CD14-positive monocyte (primary cell): ENCODE data around the gene IZUMO1R. TPM values are rescaled to one million over a fixed set of nuclear protein-coding genes. Genes with fewer than 3 reads are reported as not detected.

Source experiments
- DNase-seq, 3 donors: peaks; one replicate each; pipeline ENCODE4 v3.0.0-alpha.2; 2011 to 2022
- H2AFZ ChIP-seq: 2 replicates; pipeline ENCODE4 v1.6.0; 2012; ENCODE audit warnings: mild to moderate bottlenecking, low read depth, low read length, inconsistent platforms; ENCODE audit not compliant: insufficient read depth, poor library complexity, severe bottlenecking
- H3K27ac ChIP-seq, 2 donors: 1 replicate in 1 of 2; 2 replicates in 1 of 2; pipeline ENCODE4 v1.5.1; 2012 to 2013; ENCODE audit warnings: low read length in 2 of 2, control low read depth in 1 of 2, inconsistent platforms in 1 of 2, low read depth in 1 of 2, mild to moderate bottlenecking in 1 of 2
- H3K27me3 ChIP-seq, 2 donors: one replicate each; pipeline versions ENCODE4 v1.6.0 to v1.6.1; 2011 to 2013; ENCODE audit warnings: low read length in 2 of 2; ENCODE audit not compliant: control insufficient read depth in 2 of 2, insufficient read depth in 2 of 2
- H3K36me3 ChIP-seq, 2 donors: replicated peaks in 1 of 2; 1 replicate in 1 of 2; 2 replicates in 1 of 2; pipeline versions ENCODE4 v1.5.1 to v1.6.1; 2012 to 2013; ENCODE audit warnings: low read length in 2 of 2, control low read depth in 1 of 2, inconsistent platforms in 1 of 2, mild to moderate bottlenecking in 1 of 2; ENCODE audit not compliant: insufficient read depth in 2 of 2, control insufficient read depth in 1 of 2
- H3K4me1 ChIP-seq, 2 donors: 1 replicate in 1 of 2; 2 replicates in 1 of 2; pipeline versions ENCODE4 v1.5.1 to v1.6.1; 2012 to 2013; ENCODE audit warnings: low read length in 2 of 2, control low read depth in 1 of 2, inconsistent platforms in 1 of 2, mild to moderate bottlenecking in 1 of 2, moderate library complexity in 1 of 2; ENCODE audit not compliant: insufficient read depth in 2 of 2, control insufficient read depth in 1 of 2
- H3K4me2 ChIP-seq: replicated peaks from 2 replicates; pipeline ENCODE3; 2012; ENCODE audit warnings: low read length, moderate library complexity, mild to moderate bottlenecking; ENCODE audit not compliant: poor library complexity, severe bottlenecking; ENCODE audit errors: extremely low read depth
- H3K4me3 ChIP-seq, 3 experiments: fragments of 200-600 bp in 1 of 3; sonication (generic) in 1 of 3; replicated peaks in 1 of 3; 1 replicate in 2 of 3; 2 replicates in 1 of 3; pipeline ENCODE4 v1.5.1; 2011 to 2013; ENCODE audit warnings: low read length in 3 of 3, mild to moderate bottlenecking in 3 of 3, control low read depth in 2 of 3, low read depth in 2 of 3, inconsistent platforms in 1 of 3, moderate library complexity in 1 of 3
- H3K79me2 ChIP-seq: 2 replicates; pipeline ENCODE4 v1.6.0; 2012; ENCODE audit warnings: mild to moderate bottlenecking, control low read depth, inconsistent platforms, low read length, moderate library complexity; ENCODE audit not compliant: insufficient read depth
- H3K9ac ChIP-seq: 2 replicates; pipeline ENCODE4 v1.6.0; 2017; ENCODE audit warnings: low read length, mild to moderate bottlenecking; ENCODE audit not compliant: insufficient read depth, poor library complexity, severe bottlenecking
- H3K9me3 ChIP-seq, 2 donors: replicated peaks in 1 of 2; 1 replicate in 1 of 2; 2 replicates in 1 of 2; pipeline versions ENCODE4 v1.5.1 to v1.6.1; 2012 to 2013; ENCODE audit warnings: low read length in 2 of 2, control low read depth in 1 of 2; ENCODE audit not compliant: control insufficient read depth in 1 of 2, insufficient read depth in 1 of 2
- H4K20me1 ChIP-seq: 2 replicates; pipeline ENCODE4 v1.6.0; 2012; ENCODE audit warnings: mild to moderate bottlenecking, low read length, control low read depth, moderate library complexity; ENCODE audit not compliant: insufficient read depth
- H3K27ac Mint-ChIP-seq, 7 donors: one replicate each; pipeline ENCODE4 v1.8.0; 2020; ENCODE audit warnings: mild to moderate bottlenecking in 7 of 7, mixed read lengths in 7 of 7, moderate library complexity in 6 of 7, inconsistent platforms in 2 of 7
- H3K27me3 Mint-ChIP-seq, 3 donors: one replicate each; pipeline ENCODE4 v1.8.0; 2021 to 2022; ENCODE audit warnings: low read depth in 3 of 3, mild to moderate bottlenecking in 3 of 3, mixed read lengths in 3 of 3, moderate library complexity in 3 of 3, inconsistent platforms in 1 of 3
- H3K36me3 Mint-ChIP-seq, 2 donors: one replicate each; pipeline ENCODE4 v1.8.0; 2020; ENCODE audit warnings: mixed read lengths in 2 of 2, inconsistent platforms in 1 of 2, mild to moderate bottlenecking in 1 of 2
- H3K4me1 Mint-ChIP-seq: one replicate; pipeline ENCODE4 v1.8.0; 2020; ENCODE audit warnings: mild to moderate bottlenecking, mixed read lengths
- H3K4me3 Mint-ChIP-seq, 2 donors: one replicate each; pipeline ENCODE4 v1.8.0; 2020; ENCODE audit warnings: mild to moderate bottlenecking in 2 of 2, mixed read lengths in 2 of 2, moderate library complexity in 1 of 2
- H3K9me3 Mint-ChIP-seq, 7 donors: one replicate each; pipeline ENCODE4 v1.8.0; 2020 to 2022; ENCODE audit warnings: mixed read lengths in 7 of 7, mild to moderate bottlenecking in 6 of 7, moderate library complexity in 6 of 7, inconsistent platforms in 2 of 7
- WGBS: methylation state at CpG from one replicate; pipeline ENCODE4 v1.1.5; 2013; ENCODE audit warnings: missing lambda C conversion rate; ENCODE audit not compliant: insufficient coverage; 5-methylcytosine and 5-hydroxymethylcytosine counted together
- intact Hi-C, 2 donors: fragments of 100-400 bp; cut with micrococcal nuclease; formaldehyde crosslinking; loops; one replicate each; pipeline versions ENCODE4 v1.15.0 to v1.15.1; 2023
- polyA plus RNA-seq, 3 donors: library from polyadenylated mRNA; depleted of rRNA in 1 of 3; unstranded in 2 of 3; stranded (reverse) in 1 of 3; fragments of 300-500 nt in 2 of 3; fragments of >200 nt in 1 of 3; fragmentation: Illumina TruSeq in 2 of 3; gene quantifications; 1 replicate in 2 of 3; 2 replicates in 1 of 3; pipeline ENCODE4 v1.2.3, GENCODE V29; 2012 to 2021
- TF ChIP-seq, protein P1 (sequence below): fragments of 200-600 bp; IDR thresholded peaks from one replicate; pipeline ENCODE4 v1.8.0; 2022; ENCODE audit warnings: antibody characterized with exemption, mild to moderate bottlenecking

Gene IZUMO1R
- polyA plus RNA-seq, 3 donors = not detected

DNA sequence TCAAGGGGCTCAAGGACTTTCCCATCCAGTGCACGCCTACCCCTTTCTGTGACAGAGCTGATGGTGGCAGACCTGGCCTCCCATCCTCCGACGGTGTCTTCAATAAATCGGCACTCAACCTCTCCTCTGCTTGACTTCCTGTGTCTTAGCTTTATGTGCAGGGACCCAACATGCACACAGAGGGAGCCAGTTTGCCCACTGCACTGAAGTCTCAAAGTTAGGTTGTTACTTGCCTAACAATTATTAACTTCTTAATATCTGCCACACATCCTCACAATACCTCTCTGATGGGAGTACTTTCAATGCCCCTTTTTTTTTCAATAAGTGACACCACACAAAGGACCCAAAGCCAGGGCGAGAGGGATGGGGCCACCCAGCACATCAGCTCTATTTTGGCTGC, 3.6 kb downstream of the IZUMO1R start:
- Histone ChIP-seq H3K4me3 (no peak overlapping the region), H3K4me1 (no peaks in the 10 kb centered on the region), H2AFZ (no peak overlapping the region), H4K20me1 (no peaks in the 10 kb centered on the region), H3K27me3 (no peaks in the 10 kb centered on the region), H3K9ac (no peak overlapping the region), H3K27ac (no peak overlapping the region), H3K79me2 (no peaks in the 10 kb centered on the region), H3K36me3 (no peaks in the 10 kb centered on the region), H3K4me2 (no peak overlapping the region), H3K9me3 (no peaks in the 10 kb centered on the region)
- no peak overlapping the region for H3K27ac Mint-ChIP-seq
- H3K4me1 Mint-ChIP-seq = no peaks in the 10 kb centered on the region
- intact Hi-C loops = no loop called here
- 86% methylated on average over 5 of the region's 5 CpGs for WGBS
- H3K36me3 Mint-ChIP-seq = no peaks in the 10 kb centered on the region
- peaks cover 4 to 10% (median 5%) of the 10 kb centered on the region in 3 donors for H3K27me3 Mint-ChIP-seq
- TF ChIP-seq, protein P1, sequence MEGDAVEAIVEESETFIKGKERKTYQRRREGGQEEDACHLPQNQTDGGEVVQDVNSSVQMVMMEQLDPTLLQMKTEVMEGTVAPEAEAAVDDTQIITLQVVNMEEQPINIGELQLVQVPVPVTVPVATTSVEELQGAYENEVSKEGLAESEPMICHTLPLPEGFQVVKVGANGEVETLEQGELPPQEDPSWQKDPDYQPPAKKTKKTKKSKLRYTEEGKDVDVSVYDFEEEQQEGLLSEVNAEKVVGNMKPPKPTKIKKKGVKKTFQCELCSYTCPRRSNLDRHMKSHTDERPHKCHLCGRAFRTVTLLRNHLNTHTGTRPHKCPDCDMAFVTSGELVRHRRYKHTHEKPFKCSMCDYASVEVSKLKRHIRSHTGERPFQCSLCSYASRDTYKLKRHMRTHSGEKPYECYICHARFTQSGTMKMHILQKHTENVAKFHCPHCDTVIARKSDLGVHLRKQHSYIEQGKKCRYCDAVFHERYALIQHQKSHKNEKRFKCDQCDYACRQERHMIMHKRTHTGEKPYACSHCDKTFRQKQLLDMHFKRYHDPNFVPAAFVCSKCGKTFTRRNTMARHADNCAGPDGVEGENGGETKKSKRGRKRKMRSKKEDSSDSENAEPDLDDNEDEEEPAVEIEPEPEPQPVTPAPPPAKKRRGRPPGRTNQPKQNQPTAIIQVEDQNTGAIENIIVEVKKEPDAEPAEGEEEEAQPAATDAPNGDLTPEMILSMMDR = no peak
- no peak for DNase-seq
- H3K4me3 Mint-ChIP-seq = no peak overlapping the region
- peaks cover 0 to 8% (median 0%) of the 10 kb centered on the region in 7 donors for H3K9me3 Mint-ChIP-seq

DNA sequence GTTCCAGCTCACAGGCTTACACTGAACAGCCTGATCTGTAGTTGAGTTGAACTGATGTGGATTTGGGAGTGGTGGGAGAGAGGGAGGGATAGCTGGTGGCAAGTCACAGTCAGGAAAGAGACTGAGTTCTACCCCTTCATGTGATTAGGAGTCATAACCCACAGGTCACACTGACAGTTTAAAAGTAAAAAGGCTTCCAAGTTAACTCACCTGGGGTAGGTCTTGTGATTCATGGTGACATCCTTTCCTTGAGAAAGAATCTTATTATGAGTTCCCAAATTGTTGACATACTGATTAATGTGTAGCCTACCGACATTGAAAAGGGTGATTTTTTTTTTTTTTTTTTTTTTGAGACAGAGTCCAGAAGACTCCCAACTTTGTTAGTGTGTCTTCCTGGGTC, 5.4 kb downstream of the IZUMO1R start:
- Mint-ChIP-seq H3K36me3 (no peaks in the 10 kb centered on the region), H3K4me1 (no peaks in the 10 kb centered on the region), H3K27me3 (peaks cover 0 to 16% (median 10%) of the 10 kb centered on the region in 3 donors), H3K4me3 (no peak overlapping the region), H3K9me3 (peaks cover 0 to 14% (median 3%) of the 10 kb centered on the region in 7 donors), H3K27ac (no peak overlapping the region)
- Histone ChIP-seq H3K4me1 (no peaks in the 10 kb centered on the region), H3K27me3 (no peaks in the 10 kb centered on the region), H3K79me2 (no peaks in the 10 kb centered on the region), H3K4me2 (no peak overlapping the region), H4K20me1 (no peaks in the 10 kb centered on the region), H2AFZ (no peak overlapping the region), H3K4me3 (no peak overlapping the region), H3K27ac (no peak overlapping the region), H3K9me3 (no peaks in the 10 kb centered on the region), H3K36me3 (no peaks in the 10 kb centered on the region), H3K9ac (no peak overlapping the region)
- TF ChIP-seq, protein P1 = no peak
- intact Hi-C loops = no loop called here
- WGBS = no CpG with 5 or more reads among the region's 1 CpG
- DNase-seq = no peak
